C4-2B (cell line): ENCODE data around the gene DYNLL1.
"Not testable (repeated sequence)": the region's sequence is repeated elsewhere in the genome, so short reads cannot be mapped to it uniquely, and the experiment has no call there.

ENCODE experiments used
- CTCF ChIP-seq: fragments of 450-650 bp; conservative IDR thresholded peaks from 2 replicates; pipeline ENCODE4 v1.5.1; 2017; ENCODE audit warnings: mild to moderate bottlenecking
- ZFX ChIP-seq: fragments of 450-650 bp; IDR thresholded peaks from 2 replicates; pipeline ENCODE4 v1.6.1; 2017

GRCh38 chr12:120446844-120447178 is 49.1 kb upstream of the DYNLL1 start:
- not testable (repeated sequence) for TF ChIP-seq CTCF, ZFX
